Hematopoietic multipotent progenitor cell (in vitro differentiated cells): ENCODE results near the gene ZG16. TPM values are rescaled to one million over a fixed set of nuclear protein-coding genes. Genes with fewer than 3 reads are reported as not detected.
"Not testable (repeated sequence)": the region's sequence is repeated elsewhere in the genome, so short reads cannot be mapped to it uniquely, and the experiment has no call there.

Source experiments
- DNase-seq, 3 donors: peaks; one replicate each; pipeline ENCODE4 v3.0.0-alpha.2; 2011 to 2015; ENCODE audit warnings: low read depth in 2 of 3, low spot score in 2 of 3
- total RNA-seq: library from RNA; depleted of rRNA; stranded (reverse); fragments of >200 nt; gene quantifications from one replicate; pipeline ENCODE4 v1.2.3, GENCODE V29; 2012

Gene ZG16
- total RNA-seq, 1 donor, result not detected

DNA sequence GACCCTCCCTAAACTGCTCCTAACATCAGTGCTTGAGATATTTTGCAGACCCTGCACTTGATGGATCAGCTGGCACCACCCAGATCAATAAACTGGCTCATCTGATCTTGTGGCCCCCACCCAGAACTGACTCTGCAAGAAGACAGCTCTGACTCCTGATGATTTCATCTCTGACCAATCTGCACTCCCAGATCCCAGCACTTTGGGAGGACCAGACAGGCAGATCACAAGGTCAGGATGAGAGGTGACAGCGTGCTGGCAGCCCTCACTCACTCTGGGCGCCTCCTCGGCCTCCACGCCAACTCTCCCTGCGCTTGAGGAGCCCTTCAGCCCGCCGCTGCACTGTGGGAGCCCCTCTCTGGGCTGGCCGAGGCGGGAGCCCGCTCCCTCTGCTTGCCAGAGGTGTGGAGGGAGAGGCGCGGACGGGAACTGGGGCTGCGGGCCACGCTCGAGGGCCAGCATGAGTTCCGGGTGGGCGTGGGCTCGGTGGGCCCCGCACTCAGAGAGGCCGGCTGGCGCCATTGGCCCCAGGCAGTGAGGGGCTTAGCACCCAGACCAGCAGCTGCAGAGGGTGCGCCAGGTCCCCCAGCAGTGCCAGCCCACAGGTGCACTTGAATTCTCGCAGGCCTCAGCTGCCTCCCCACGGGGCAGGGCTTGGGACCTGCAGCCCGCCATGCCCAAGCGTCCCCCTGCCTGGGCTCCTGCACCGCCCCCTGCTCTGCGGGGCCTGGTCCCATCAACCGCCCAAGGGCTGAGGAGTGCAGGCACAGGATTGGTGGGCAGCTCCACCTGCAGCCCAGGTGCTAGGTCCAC, 29.9 kb upstream of the ZG16 start:
- no peak for DNase-seq

DNA sequence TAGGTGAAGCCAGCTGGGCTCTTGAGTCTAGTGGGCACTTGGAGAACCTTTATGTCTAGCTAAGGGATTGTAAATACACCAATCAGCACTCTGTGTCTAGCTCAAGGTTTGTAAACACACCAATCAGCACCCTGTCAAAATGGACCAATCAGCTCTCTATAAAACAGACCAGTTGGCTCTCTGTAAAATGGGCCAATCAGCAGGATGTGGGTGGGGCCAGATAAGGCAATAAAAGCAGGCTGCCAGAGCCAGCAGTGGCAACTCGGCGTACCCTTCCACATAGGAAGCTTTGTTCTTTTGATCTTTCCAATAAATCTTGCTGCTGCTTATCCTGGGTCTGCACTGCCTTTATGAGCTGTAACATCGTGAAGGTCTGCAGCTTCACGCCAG, 29.3 kb upstream of the ZG16 start:
- DNase-seq, result not testable (repeated sequence)

DNA sequence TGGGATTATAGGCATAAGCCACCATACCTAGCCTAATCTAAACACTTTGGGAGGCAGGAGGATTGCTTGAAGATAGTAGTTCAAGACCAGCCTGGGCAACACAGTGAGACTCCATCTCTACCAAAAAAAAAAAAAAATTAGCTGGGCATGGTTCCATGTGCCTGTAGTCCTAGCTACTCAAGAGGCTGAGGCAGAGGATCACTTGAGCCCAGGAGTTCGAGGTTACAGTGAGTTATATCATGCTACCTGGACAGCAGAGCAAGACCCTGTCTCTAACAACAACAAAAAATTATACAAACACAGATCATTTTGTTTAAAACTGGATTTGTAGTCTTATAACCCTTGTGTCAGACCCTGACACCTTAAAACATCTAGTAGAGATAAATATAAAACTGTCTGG, 24.5 kb upstream of the ZG16 start:
- DNase-seq, result no peak

DNA sequence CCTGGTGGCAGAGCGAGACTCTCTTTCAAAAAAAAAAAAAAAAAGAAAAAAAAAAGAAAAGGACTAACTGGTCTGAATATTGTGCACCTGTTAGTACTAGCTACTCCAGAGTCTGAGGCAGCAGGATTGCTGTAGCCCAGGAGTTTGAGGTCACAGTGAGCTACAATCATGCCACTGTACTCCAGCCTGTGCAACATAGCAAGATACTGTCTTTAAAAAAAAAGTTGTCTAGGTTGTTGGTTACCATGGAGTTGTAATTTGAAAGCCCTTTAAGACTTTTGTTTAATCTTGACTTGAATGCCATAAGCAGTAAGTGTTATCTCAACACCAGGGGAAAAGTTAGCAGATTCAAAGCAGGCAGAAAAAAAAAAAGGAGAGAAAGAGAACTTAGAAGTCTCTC, 21.4 kb upstream of the ZG16 start:
- DNase-seq, result peak in 1 of 3 donors; percentile 40

DNA sequence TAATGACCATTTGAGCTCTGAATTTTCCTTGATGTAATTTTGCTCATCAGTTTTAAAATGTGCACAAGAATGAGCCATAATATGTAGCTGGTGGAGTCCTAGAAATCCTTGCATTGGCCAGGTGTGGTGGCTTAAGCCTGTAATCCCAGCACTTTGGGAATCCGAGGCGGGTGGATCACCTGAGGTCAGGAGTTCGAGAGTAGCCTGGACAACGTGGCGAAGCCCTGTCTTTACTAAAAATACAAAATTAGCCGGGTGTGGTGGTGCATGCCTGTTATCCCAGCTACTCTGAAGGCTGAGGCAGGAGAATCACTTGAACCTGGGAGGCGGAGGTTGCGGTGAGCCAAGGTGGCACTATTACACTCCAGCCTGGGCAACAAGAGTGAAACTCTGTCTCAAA, 21.0 kb upstream of the ZG16 start:
- not testable (repeated sequence) for DNase-seq

DNA sequence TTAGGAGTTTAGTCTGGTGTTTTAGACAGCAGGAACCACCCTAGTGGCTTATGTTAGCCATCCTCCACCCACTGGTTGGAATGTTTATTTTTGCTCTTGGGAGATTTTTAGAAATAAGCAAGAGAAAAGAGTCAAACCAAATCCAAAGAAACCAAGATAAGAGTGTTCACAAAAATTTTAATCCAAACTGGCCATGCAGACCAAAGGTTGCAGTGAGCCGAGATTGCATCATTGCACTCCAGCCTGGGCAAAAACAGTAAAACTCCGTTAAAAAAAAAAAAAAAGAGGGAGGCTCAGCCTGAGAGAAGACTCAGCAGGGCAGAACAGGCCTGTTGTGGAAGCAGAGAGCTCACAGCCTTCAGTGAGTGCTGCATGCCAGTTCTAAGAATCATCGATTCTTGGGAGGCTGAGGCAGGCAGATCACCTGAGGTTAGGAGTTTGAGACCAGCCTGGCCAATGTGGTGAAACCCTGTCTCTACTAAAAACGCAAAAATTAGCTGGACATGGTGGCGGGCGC, 20.0 kb upstream of the ZG16 start:
- no peak for DNase-seq

DNA sequence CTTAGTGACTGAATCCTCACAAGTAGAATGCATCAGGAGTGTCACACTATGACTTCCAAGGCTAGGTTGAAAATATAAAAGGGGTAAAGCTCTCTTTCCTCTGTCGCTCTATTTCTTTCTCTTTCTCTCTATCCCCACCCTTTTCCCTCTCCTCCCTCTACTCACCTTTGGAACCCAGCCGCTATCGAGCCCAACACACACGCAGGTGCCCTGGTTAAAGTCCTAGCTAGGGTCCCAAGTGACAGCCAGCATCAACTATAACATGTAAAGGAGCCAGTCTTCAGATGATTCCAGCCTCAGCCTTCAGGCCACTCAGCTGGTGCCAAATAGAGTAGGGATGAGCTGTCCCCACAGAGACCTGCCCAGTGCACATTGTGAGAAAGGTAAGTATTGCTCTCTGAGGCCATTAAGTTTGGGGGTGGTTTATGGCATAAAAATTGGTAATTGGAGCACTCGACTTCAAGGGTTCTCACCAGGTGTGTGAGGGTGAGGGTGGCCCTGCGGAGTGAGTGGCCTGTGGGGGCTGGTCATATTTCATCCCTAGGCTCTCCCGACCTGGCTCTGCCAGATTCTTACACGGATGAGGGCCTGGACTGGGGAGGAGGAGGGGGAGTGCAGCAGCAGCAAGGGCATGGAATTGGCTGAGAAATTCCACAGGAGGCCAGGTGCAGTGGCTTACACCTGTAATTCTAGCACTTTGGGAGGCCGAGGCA, 17.3 kb upstream of the ZG16 start:
- no peak for DNase-seq

DNA sequence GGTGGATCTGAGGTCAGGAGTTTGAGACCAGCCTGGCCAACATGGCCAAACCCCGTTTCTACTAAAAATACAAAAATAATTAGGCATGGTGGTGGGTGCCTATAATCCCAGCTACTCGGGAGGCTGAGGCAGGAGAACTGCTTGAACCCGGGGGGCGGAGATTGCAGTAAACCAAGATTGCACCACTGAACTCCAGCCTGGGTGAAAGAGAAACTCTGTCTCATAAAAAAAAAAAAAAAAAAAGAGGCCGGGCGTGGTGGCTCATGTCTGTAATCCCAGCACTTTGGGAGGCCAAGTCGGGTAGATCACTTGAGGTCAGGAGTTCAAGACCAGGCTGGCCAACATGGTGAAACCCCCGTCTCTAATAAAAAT, 16.8 kb upstream of the ZG16 start:
- DNase-seq, result not testable (repeated sequence)

DNA sequence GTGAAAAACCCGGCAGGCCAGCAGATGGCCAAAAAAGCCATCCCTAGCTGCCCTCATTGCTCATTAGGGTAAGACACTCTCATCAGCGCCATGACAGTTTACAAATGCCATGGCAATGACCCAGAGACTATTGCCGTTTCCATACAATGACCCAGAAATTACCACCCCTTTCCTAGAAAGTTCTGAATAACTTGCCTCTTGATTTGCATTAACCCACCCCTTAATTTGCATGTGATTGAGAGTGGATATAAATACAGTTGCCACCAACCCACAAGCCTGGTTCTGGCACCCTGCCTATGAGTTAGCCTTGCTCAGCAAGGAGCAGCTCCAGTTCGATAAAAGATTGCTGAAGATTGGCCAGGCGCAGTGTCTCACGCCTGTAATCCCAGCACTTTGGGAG, 16.2 kb upstream of the ZG16 start:
- no peak for DNase-seq

DNA sequence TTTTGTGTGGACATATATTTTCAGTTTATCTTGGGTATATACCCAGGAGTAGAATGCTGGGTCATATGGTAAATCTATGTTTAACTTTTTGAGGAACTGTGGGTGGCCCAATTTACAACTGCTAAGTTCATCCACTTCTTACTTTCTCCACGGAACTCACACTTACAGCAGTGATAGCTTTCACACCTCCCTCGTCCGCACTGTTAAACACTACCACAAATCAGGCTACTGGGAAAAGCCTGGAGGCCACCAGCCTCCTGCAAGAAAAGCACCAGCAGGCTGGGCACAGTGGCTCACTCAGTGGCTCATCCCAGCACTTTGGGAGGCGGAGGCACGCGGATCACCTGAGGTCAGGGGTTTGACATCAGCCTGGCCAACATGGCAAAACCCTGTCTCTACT, 14.7 kb upstream of the ZG16 start:
- DNase-seq, result no peak

DNA sequence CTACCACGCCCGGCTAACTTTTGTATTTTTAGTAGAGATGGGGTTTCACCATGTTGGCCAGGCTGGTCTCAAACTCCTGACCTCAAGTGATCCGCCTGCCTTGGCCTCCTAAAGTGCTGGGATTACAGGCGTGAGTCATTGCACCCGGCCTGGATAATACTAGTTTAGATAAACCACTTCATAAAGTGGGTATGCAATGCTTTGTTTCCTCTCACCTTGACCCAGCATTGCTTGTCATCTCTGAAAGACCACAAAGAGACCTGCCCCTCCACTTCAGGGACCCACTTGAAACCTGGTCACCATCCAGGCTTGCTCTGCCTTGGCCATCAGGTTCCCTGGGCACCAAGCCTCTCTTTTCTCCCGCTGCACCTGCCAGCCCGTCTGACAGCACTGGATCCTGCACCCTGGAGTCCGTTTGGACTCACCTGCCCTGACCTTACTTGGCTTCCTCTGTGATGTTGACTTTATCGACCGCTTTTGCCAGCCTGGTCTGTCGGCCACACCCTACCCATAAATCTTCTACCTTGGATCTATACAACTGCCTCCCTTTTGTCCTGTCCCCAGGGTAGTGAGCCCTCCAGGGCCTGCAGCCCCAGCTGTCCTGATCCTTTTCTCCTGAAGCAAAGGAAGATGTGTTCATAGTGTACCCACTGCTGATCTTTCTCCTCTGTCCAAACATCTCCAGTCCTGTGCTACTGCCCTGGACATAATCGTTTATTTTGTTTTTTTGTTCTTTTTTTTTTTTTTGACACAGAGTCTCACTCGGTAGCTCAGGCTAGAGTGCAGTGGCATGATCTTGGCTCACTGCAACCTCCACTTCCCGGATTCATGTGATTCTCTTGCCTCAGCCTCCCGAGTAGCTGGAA, 12.7 kb upstream of the ZG16 start:
- no peak for DNase-seq

DNA sequence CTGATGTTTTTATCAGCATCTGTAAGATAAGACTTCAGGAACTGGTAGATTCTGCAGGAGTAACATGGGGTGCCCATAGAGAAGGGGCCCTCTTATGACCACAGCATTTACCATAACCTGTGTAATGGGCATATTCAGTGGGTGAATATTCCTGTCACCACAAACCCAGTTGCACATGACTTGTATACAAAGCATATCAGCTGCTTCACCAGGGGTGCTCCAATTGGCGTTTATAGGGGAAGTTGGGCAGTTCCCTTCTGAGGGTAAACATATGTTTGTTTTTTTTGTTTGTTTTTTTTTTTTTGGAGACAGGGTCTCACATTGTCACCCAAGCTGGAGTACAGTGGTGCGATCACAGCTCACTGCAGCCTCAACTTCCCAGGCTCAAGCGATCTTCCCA, 11.5 kb upstream of the ZG16 start:
- no peak for DNase-seq

DNA sequence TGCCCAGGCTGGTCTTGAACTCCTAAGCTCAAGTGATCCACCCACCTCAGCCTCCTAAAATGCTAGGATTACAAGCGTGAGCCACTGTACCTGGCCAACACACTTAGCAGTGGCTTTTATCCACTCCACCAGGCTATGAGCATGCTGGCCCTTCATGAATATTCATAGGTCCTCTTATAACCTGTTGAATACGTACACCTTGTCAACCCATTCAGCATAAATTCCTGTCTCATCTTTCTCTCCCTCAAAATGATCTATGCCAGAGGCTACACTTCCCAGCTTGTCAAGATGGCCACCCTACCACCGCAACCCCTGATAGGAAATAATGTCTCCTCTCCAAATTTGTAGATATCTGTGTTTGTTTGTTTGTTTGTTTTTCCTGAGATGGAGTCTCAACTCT, 11.0 kb upstream of the ZG16 start:
- no peak for DNase-seq

DNA sequence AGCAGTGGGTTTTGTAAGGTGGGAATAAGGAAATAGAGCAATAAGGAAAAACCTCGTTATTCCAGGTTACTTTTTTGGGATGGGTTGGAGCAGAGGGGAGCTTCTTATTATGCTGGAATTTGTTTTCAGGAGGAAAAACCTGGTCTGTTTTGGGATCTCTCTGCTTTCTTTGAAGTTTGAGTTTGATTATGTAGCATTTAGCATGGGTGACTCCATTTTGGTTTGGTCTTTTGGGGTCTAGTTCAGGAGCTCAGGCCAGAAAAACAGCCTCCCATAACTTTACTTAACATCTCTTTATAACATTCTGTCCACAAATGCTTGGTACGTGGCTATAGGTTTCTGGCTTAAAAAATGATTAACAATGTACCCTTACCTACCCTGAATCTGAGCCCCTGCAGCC, 8.5 kb upstream of the ZG16 start:
- no peak for DNase-seq

DNA sequence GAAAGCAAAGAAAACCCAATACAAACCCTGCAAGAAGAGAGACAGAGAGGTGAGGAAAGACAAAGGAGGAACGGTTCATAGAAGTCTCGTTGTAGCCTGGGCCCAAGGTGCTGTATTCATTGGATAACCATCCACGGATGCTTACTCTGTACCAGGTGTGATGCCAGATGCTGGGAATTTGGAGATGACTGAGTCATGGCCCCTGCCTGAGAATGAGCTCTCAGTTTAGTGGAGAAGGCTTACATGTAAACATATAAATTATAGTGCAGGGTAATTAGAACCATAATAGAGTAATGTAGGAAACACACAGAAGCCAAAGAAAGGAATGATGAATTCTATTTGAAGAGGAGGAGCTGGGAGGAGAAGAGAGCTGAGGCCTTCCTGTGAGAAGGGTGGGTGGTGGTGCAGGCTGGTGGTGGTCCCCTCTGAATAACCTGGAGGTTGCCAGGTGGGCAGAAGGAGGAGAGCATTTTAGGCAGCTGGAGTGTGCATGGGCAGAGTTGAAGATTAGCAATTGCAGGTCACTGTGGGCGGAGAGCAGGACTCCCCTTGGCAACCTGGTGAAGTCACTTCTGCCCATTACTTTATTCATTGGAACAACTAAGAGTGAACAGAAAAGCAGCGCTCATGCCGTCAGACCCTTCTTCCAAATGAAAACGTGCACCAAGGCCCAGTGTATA, 7.7 kb upstream of the ZG16 start:
- DNase-seq, result no peak

DNA sequence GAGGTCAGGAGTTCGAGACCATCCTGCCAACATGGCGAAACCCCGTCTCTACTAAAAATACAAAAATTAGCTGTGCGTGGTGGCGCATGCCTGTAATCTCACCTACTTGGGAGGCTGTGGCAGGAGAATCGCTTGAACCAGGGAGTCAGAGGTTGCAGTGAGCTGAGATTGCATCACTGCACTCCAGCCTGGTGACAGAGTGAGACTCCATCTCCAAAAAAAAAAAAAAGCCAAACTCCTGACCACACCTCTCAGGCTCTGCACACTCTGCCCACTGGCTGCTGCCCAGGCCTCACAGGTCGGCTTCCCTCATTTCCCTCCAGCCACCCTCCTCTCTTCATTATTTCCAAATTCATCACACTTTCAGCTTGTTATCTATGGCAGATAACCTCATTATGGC, 5.7 kb upstream of the ZG16 start:
- DNase-seq, result not testable (repeated sequence)

DNA sequence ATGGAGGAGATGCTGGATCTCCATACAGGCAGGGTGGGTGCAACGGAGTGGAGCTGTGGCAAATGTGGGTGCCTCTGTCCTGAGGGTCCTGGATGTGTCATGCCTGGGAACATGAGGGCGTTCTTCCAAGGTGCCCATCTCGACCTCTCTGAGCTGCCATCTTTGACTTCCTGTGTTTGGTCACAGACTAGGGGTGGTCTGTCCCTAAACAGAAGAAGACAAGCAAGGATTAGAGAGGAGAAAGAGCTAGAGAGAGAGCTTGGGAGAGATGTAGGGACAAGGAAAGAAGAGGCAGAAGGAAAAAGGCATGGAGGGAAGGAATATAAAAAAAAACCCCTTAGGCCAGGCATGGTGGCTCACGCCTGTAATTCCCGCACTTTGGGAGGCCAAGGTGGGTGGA, 3.3 kb upstream of the ZG16 start:
- no peak for DNase-seq

DNA sequence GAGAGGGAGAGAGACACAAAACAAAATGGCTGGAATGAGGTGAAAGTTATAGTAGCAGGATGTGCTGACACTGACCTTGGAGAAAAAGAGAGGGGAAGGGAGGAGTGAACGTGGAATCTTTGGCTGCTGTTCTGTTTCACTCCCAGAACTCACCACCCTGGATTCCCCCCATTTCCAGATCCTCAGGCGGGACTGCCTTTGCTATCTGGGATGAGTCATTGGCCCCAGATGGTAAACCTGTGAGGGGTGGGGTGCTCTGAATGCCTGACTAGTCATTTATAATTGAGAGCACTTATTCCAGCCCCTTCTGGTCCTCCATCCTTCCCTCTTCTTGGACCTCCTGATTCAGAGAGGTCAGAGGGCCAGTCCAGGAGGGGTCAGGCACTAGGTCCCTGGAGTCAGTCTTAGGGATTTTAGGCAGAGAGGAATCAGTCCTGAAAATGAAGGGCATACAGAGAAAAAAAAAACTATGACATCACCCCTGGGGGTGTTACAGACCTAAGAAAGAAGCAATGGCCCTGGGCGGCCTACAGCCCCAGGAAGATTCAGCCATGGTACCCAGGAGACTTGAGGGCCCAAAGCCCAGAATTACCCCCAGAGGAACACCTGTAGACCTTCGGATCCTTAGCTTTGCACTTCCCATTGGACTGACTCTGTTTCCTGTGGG, 2.2 kb upstream of the ZG16 start:
- no peak for DNase-seq

DNA sequence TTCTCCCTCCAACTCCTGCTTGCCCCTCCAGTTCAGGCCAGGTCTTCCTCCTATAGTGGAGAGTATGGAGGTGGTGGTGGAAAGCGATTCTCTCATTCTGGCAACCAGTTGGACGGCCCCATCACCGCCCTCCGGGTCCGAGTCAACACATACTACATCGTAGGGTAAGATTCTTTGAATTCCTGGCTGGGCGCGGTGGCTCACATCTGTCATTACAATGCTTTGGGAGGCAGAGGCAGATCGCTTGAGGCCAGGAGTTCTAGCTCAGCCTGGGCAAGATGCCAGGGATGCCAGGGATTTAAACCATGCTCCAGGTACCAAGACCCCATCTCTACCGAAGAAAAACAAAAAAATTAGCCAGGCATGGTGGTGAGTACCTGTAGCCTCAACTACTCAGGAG, 1.4 kb downstream of the ZG16 start:
- no peak for DNase-seq
